Lower lobe of right lung (tissue), 2 donors: ENCODE data around the gene PDRG1. TPM values are rescaled to one million over a fixed set of nuclear protein-coding genes. Genes with fewer than 3 reads are reported as not detected.

ENCODE experiments used
- ATAC-seq, 2 donors: fragments of 200-7000 bp; cut with Tn5 transposase; one replicate each; pipeline ENCODE4 v1.9.1; 2020 to 2022; ENCODE audit warnings: mild to moderate bottlenecking in 2 of 2, moderate library complexity in 2 of 2
- DNase-seq: peaks from one replicate; pipeline ENCODE4 v3.0.0-alpha.2; 2020
- H3K27ac ChIP-seq: fragments of 200-600 bp; one replicate; pipeline ENCODE4 v1.8.0; 2022
- H3K27me3 ChIP-seq: fragments of 200-600 bp; one replicate; pipeline ENCODE4 v1.8.0; 2022; ENCODE audit warnings: low read depth
- H3K36me3 ChIP-seq: fragments of 200-600 bp; one replicate; pipeline ENCODE4 v1.8.0; 2022; ENCODE audit warnings: mild to moderate bottlenecking
- H3K4me1 ChIP-seq: fragments of 200-600 bp; one replicate; pipeline ENCODE4 v1.8.0; 2022
- H3K4me3 ChIP-seq: fragments of 200-600 bp; one replicate; pipeline ENCODE4 v1.8.0; 2022; ENCODE audit warnings: mild to moderate bottlenecking
- H3K9me3 ChIP-seq: fragments of 200-600 bp; one replicate; pipeline ENCODE4 v1.8.0; 2022
- intact Hi-C: fragments of 100-400 bp; cut with DNase I; formaldehyde crosslinking; loops from one replicate; pipeline ENCODE4 v1.11.0; 2022
- total RNA-seq: library from RNA; stranded (reverse); fragmentation: NEBNext Ultra II Directional; extraction: Animal tissue kit (Norgen Biotek cat#: 25700); gene quantifications from one replicate; pipeline ENCODE4 v1.2.1, GENCODE V29; 2021
- TF ChIP-seq, protein P1 (sequence below): fragments of 200-600 bp; IDR thresholded peaks from one replicate; pipeline ENCODE4 v1.8.0; 2022; ENCODE audit warnings: antibody characterized with exemption, mild to moderate bottlenecking
- donor health status: DM: no; HTN: yes; CAD: no; lungs with severe emphysema.

The PDRG1 gene
- total RNA-seq, 1 donor from 2014 or later, result 9.4 TPM

DNA sequence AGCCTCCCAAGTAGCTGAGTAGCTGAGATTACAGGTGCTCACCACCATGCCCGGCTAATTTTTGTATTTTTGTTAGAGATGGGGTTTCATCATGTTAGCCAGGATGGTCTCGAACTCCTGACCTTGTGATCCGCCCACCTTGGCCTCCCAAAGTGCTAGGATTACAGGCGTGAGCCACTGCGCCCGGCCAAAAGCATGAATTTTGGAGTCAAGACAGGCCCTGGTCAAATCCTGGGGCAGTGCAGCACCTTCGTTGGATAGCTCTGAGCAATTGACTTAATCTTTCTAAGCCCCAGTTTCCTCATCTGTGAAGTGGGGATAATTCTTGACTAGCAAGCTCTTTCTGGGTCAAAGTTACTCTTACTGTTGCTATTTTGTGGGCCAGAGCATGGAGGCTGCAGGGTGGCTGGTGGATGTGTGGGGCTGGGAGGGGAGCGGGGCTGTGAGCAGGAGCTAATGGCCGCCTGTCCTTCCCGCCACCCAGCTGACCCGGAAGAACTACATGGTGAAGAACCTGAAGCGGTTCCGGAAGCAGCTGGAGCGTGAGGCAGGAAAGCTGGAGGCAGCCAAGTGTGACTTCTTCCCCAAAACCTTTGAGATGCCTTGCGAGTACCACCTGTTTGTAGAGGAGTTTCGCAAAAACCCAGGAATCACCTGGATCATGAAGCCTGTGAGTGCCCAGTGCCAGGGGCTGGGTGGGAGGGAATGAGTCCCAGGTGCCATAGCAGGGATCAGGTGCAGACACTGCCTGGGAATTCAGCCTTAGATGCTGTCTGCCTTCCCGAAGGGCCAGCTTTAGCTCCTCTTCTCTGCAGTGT lies 42.4 kb downstream of the PDRG1 start:
- H3K27me3 ChIP-seq, result no peaks in the 10 kb centered on the region
- intact Hi-C loops, result no loop called here
- H3K36me3 ChIP-seq, result no peaks in the 10 kb centered on the region
- DNase-seq, result no peak
- H3K27ac ChIP-seq, result no peak overlapping the region
- no peaks in the 10 kb centered on the region for H3K9me3 ChIP-seq
- TF ChIP-seq, protein P1, sequence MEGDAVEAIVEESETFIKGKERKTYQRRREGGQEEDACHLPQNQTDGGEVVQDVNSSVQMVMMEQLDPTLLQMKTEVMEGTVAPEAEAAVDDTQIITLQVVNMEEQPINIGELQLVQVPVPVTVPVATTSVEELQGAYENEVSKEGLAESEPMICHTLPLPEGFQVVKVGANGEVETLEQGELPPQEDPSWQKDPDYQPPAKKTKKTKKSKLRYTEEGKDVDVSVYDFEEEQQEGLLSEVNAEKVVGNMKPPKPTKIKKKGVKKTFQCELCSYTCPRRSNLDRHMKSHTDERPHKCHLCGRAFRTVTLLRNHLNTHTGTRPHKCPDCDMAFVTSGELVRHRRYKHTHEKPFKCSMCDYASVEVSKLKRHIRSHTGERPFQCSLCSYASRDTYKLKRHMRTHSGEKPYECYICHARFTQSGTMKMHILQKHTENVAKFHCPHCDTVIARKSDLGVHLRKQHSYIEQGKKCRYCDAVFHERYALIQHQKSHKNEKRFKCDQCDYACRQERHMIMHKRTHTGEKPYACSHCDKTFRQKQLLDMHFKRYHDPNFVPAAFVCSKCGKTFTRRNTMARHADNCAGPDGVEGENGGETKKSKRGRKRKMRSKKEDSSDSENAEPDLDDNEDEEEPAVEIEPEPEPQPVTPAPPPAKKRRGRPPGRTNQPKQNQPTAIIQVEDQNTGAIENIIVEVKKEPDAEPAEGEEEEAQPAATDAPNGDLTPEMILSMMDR, result no peak
- no peak for ATAC-seq
- H3K4me1 ChIP-seq, result no peaks in the 10 kb centered on the region
- no peak overlapping the region for H3K4me3 ChIP-seq

- TF ChIP-seq, protein P1, result no peak
- no peaks in the 10 kb centered on the region for H3K9me3 ChIP-seq
- no peaks in the 10 kb centered on the region for H3K4me1 ChIP-seq
- no peak overlapping the region for H3K4me3 ChIP-seq
- no peaks in the 10 kb centered on the region for H3K36me3 ChIP-seq
- no peak overlapping the region for H3K27ac ChIP-seq
- no peaks in the 10 kb centered on the region for H3K27me3 ChIP-seq
- DNase-seq (no peak), ATAC-seq (peak in 1 of 2 donors; percentile 11)
- intact Hi-C loops, result no loop called here
Measured at GRCh38 chr20:31908424-31908823, 43.4 kb downstream of the PDRG1 start.

GRCh38 chr20:31908016-31908415 lies 43.8 kb downstream of the PDRG1 start:
- Histone ChIP-seq H3K27me3 (no peaks in the 10 kb centered on the region), H3K9me3 (no peaks in the 10 kb centered on the region), H3K27ac (no peak overlapping the region), H3K4me3 (no peak overlapping the region), H3K36me3 (no peaks in the 10 kb centered on the region), H3K4me1 (no peaks in the 10 kb centered on the region)
- TF ChIP-seq, protein P1, result no peak
- intact Hi-C loops, result no loop called here
- ATAC-seq (peak in 1 of 2 donors; percentile 30), DNase-seq (no peak)

GRCh38 chr20:31907046-31907445 lies 44.8 kb downstream of the PDRG1 start:
- no peaks in the 10 kb centered on the region for H3K36me3 ChIP-seq
- intact Hi-C loops, result no loop called here
- no peak overlapping the region for H3K27ac ChIP-seq
- H3K4me1 ChIP-seq, result no peaks in the 10 kb centered on the region
- TF ChIP-seq, protein P1, result no peak
- H3K9me3 ChIP-seq, result no peaks in the 10 kb centered on the region
- DNase-seq (no peak), ATAC-seq (no peak)
- no peaks in the 10 kb centered on the region for H3K27me3 ChIP-seq
- H3K4me3 ChIP-seq, result no peak overlapping the region

DNA sequence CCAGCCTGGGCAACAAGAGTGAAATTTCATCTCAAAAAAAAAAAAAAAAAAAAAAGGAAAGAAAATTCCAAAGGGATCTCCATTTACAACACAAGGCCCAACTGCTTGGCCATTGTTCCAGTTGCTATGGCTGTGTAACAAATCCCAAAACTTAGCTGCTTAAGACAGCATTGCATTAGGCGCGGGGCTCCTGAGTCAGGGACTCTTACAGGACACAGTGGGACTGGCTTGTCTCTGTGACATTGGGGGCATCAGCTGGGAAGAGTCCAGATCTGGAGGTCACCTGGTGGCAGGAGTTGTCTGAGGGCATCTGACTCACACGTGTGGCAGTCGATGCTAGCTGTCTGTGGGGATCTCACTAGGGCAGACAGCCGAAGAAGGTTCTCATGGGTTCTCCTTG lies 45.8 kb downstream of the PDRG1 start:
- Histone ChIP-seq H3K27ac (no peak overlapping the region), H3K4me3 (no peak overlapping the region), H3K4me1 (no peaks in the 10 kb centered on the region), H3K27me3 (no peaks in the 10 kb centered on the region), H3K36me3 (no peaks in the 10 kb centered on the region), H3K9me3 (no peaks in the 10 kb centered on the region)
- TF ChIP-seq, protein P1, result no peak
- DNase-seq, result no peak
- no peak for ATAC-seq
- intact Hi-C loops, result no loop called here
